Karpas-422 (cell line): ENCODE data around the gene MRAS. TPM values are rescaled to one million over a fixed set of nuclear protein-coding genes. Genes with fewer than 3 reads are reported as not detected.
A peak's percentile ranks its signal among the peaks of the same experiment; 100 is the strongest.

Source experiments
- DNase-seq: peaks from one replicate; pipeline ENCODE4 v3.0.0-alpha.2; 2015
- H2AFZ ChIP-seq: fragments of 200-600 bp; sonication (generic); 2 replicates; pipeline ENCODE4 v1.6.1; 2014; ENCODE audit warnings: antibody characterized with exemption, low read length, mixed read lengths
- H3K27ac ChIP-seq: fragments of 200-600 bp; sonication (generic); 2 replicates; pipeline ENCODE4 v1.5.1; 2014; ENCODE audit warnings: mild to moderate bottlenecking, low read length, moderate library complexity
- H3K27me3 ChIP-seq: fragments of 200-600 bp; sonication (generic); 2 replicates; pipeline ENCODE4 v1.6.1; 2014; ENCODE audit warnings: low read length, mixed read lengths
- H3K36me3 ChIP-seq: fragments of 200-600 bp; sonication (generic); 2 replicates; pipeline ENCODE4 v1.6.1; 2014; ENCODE audit warnings: low read length, mixed read lengths; ENCODE audit not compliant: insufficient read depth
- H3K4me1 ChIP-seq: fragments of 200-600 bp; sonication (generic); 2 replicates; pipeline ENCODE4 v1.6.1; 2014; ENCODE audit warnings: mild to moderate bottlenecking, low read length, mixed read lengths
- H3K4me2 ChIP-seq: fragments of 200-600 bp; sonication (generic); 2 replicates; pipeline ENCODE4 v1.6.1; 2014; ENCODE audit warnings: low read length, low read depth, mild to moderate bottlenecking; ENCODE audit not compliant: poor library complexity, severe bottlenecking
- H3K4me3 ChIP-seq: fragments of 200-600 bp; sonication (generic); 2 replicates; pipeline ENCODE4 v1.5.1; 2014; ENCODE audit warnings: mild to moderate bottlenecking, antibody characterized with exemption, low read length, mixed read lengths
- H3K79me2 ChIP-seq: fragments of 200-600 bp; sonication (generic); 2 replicates; pipeline ENCODE4 v1.6.1; 2014; ENCODE audit warnings: mild to moderate bottlenecking, low read length, mixed read lengths
- H3K9ac ChIP-seq: fragments of 200-600 bp; sonication (generic); 2 replicates; pipeline ENCODE4 v1.6.0; 2014; ENCODE audit warnings: low read length
- H3K9me2 ChIP-seq: fragments of 200-600 bp; sonication (generic), shearing (Covaris generic); replicated peaks from 2 replicates; pipeline ENCODE4 v1.6.0; 2014; ENCODE audit warnings: mild to moderate bottlenecking, low read length, moderate library complexity; ENCODE audit not compliant: insufficient read depth
- H3K9me3 ChIP-seq: fragments of 300-700, 200-600 bp; sonication (generic); 2 replicates; pipeline ENCODE4 v1.6.1; 2014; ENCODE audit warnings: low read length, mixed read lengths
- H4K20me1 ChIP-seq: fragments of 200-600 bp; sonication (generic); 2 replicates; pipeline ENCODE4 v1.6.1; 2014; ENCODE audit warnings: mild to moderate bottlenecking, antibody characterized with exemption, low read length, low read depth; ENCODE audit not compliant: insufficient read depth
- total RNA-seq: library from RNA; depleted of rRNA; stranded (reverse); fragments of >200 nt; shearing (Covaris generic); gene quantifications from 2 replicates; pipeline ENCODE4 v1.2.3, GENCODE V29; 2014; ENCODE audit warnings: low replicate concordance

The MRAS gene
- total RNA-seq, 1 experiment from 2014 or later = not detected

GRCh38 chr3:138332472-138333073 is 15.8 kb upstream of the MRAS start:
- Histone ChIP-seq H3K4me2 (no peak overlapping the region), H3K79me2 (no peaks in the 10 kb centered on the region), H3K27ac (no peak overlapping the region), H3K4me3 (no peak overlapping the region), H4K20me1 (no peaks in the 10 kb centered on the region), H3K36me3 (no peaks in the 10 kb centered on the region), H3K4me1 (peaks cover 25% of the 10 kb centered on the region), H3K9me2 (no peaks in the 10 kb centered on the region), H2AFZ (no peak overlapping the region), H3K27me3 (no peaks in the 10 kb centered on the region), H3K9me3 (no peaks in the 10 kb centered on the region), H3K9ac (no peak overlapping the region)
- peak; percentile 60 for DNase-seq

- no peaks in the 10 kb centered on the region for H3K9me3 ChIP-seq
- no peak overlapping the region for H3K9ac ChIP-seq
- H3K9me2 ChIP-seq = no peaks in the 10 kb centered on the region
- H3K4me2 ChIP-seq = no peak overlapping the region
- H4K20me1 ChIP-seq = no peaks in the 10 kb centered on the region
- no peak overlapping the region for H2AFZ ChIP-seq
- no peaks in the 10 kb centered on the region for H3K36me3 ChIP-seq
- no peak for DNase-seq
- no peak overlapping the region for H3K27ac ChIP-seq
- H3K4me3 ChIP-seq = no peak overlapping the region
- peaks cover 12% of the 10 kb centered on the region for H3K4me1 ChIP-seq
- no peaks in the 10 kb centered on the region for H3K27me3 ChIP-seq
- no peaks in the 10 kb centered on the region for H3K79me2 ChIP-seq
Measured at GRCh38 chr3:138334608-138335007, 13.8 kb upstream of the MRAS start.

- H3K9me3 ChIP-seq = no peaks in the 10 kb centered on the region
- peaks cover 8% of the 10 kb centered on the region for H3K4me1 ChIP-seq
- H3K4me2 ChIP-seq = no peak overlapping the region
- no peaks in the 10 kb centered on the region for H3K9me2 ChIP-seq
- H4K20me1 ChIP-seq = no peaks in the 10 kb centered on the region
- no peak overlapping the region for H2AFZ ChIP-seq
- no peak overlapping the region for H3K27ac ChIP-seq
- DNase-seq = no peak
- H3K27me3 ChIP-seq = no peaks in the 10 kb centered on the region
- no peak overlapping the region for H3K4me3 ChIP-seq
- H3K9ac ChIP-seq = no peak overlapping the region
- no peaks in the 10 kb centered on the region for H3K79me2 ChIP-seq
- no peaks in the 10 kb centered on the region for H3K36me3 ChIP-seq
Measured at GRCh38 chr3:138336454-138336999, 11.9 kb upstream of the MRAS start.

- no peak overlapping the region for H2AFZ ChIP-seq
- no peaks in the 10 kb centered on the region for H3K36me3 ChIP-seq
- no peaks in the 10 kb centered on the region for H3K9me2 ChIP-seq
- no peak for DNase-seq
- H3K9ac ChIP-seq = no peak overlapping the region
- H3K79me2 ChIP-seq = no peaks in the 10 kb centered on the region
- no peak overlapping the region for H3K4me3 ChIP-seq
- H3K27ac ChIP-seq = no peak overlapping the region
- H3K4me2 ChIP-seq = no peak overlapping the region
- no peaks in the 10 kb centered on the region for H4K20me1 ChIP-seq
- no peaks in the 10 kb centered on the region for H3K9me3 ChIP-seq
- H3K27me3 ChIP-seq = no peaks in the 10 kb centered on the region
- peaks cover 8% of the 10 kb centered on the region for H3K4me1 ChIP-seq
Measured at GRCh38 chr3:138338244-138338643, 10.1 kb upstream of the MRAS start.

- Histone ChIP-seq H3K27me3 (no peaks in the 10 kb centered on the region), H3K9ac (no peak overlapping the region), H4K20me1 (no peaks in the 10 kb centered on the region), H3K79me2 (no peaks in the 10 kb centered on the region), H3K27ac (no peak overlapping the region), H3K36me3 (no peaks in the 10 kb centered on the region), H3K4me3 (no peak overlapping the region), H3K9me3 (no peaks in the 10 kb centered on the region), H3K9me2 (no peaks in the 10 kb centered on the region), H3K4me1 (peaks cover 8% of the 10 kb centered on the region), H2AFZ (no peak overlapping the region), H3K4me2 (no peak overlapping the region)
- no peak for DNase-seq
Measured at GRCh38 chr3:138338811-138339210, 9.6 kb upstream of the MRAS start.

- Histone ChIP-seq H3K36me3 (no peaks in the 10 kb centered on the region), H3K9me2 (no peaks in the 10 kb centered on the region), H3K4me2 (no peak overlapping the region), H3K27ac (no peak overlapping the region), H3K9me3 (no peaks in the 10 kb centered on the region), H2AFZ (no peak overlapping the region), H3K4me1 (no peaks in the 10 kb centered on the region), H3K27me3 (no peaks in the 10 kb centered on the region), H3K4me3 (no peak overlapping the region), H4K20me1 (no peaks in the 10 kb centered on the region), H3K9ac (no peak overlapping the region), H3K79me2 (no peaks in the 10 kb centered on the region)
- DNase-seq = no peak
Measured at GRCh38 chr3:138340511-138340910, 7.9 kb upstream of the MRAS start.

GRCh38 chr3:138344754-138345153 is 3.6 kb upstream of the MRAS start:
- no peaks in the 10 kb centered on the region for H4K20me1 ChIP-seq
- H3K27ac ChIP-seq = no peak overlapping the region
- H3K9me3 ChIP-seq = no peaks in the 10 kb centered on the region
- H2AFZ ChIP-seq = no peak overlapping the region
- DNase-seq = no peak
- no peaks in the 10 kb centered on the region for H3K36me3 ChIP-seq
- H3K4me1 ChIP-seq = no peaks in the 10 kb centered on the region
- H3K4me2 ChIP-seq = no peak overlapping the region
- H3K79me2 ChIP-seq = no peaks in the 10 kb centered on the region
- no peak overlapping the region for H3K9ac ChIP-seq
- H3K27me3 ChIP-seq = no peaks in the 10 kb centered on the region
- H3K4me3 ChIP-seq = no peak overlapping the region
- H3K9me2 ChIP-seq = no peaks in the 10 kb centered on the region

GRCh38 chr3:138348754-138349739 is 668 bp downstream of the MRAS start:
- H3K36me3 ChIP-seq = no peaks in the 10 kb centered on the region
- no peaks in the 10 kb centered on the region for H3K9me3 ChIP-seq
- H3K4me2 ChIP-seq = no peak overlapping the region
- H3K4me3 ChIP-seq = no peak overlapping the region
- H3K4me1 ChIP-seq = no peaks in the 10 kb centered on the region
- no peak overlapping the region for H3K9ac ChIP-seq
- H4K20me1 ChIP-seq = no peaks in the 10 kb centered on the region
- no peaks in the 10 kb centered on the region for H3K79me2 ChIP-seq
- no peak overlapping the region for H2AFZ ChIP-seq
- no peaks in the 10 kb centered on the region for H3K9me2 ChIP-seq
- no peaks in the 10 kb centered on the region for H3K27me3 ChIP-seq
- no peak overlapping the region for H3K27ac ChIP-seq
- DNase-seq = no peak
